HFFc6 (cell line): ENCODE results near the gene ZNF221. TPM values are rescaled to one million over a fixed set of nuclear protein-coding genes. Genes with fewer than 3 reads are reported as not detected.
A peak's percentile ranks its signal among the peaks of the same experiment; 100 is the strongest.

ENCODE experiments used
- DNase-seq: peaks from one replicate; pipeline ENCODE4 v3.0.0-alpha.2; 2018
- H3K27ac Mint-ChIP-seq: 2 replicates; pipeline ENCODE4 v1.8.0; 2020; ENCODE audit warnings: mild to moderate bottlenecking, mixed read lengths
- H3K27me3 Mint-ChIP-seq: 2 replicates; pipeline ENCODE4 v1.8.0; 2021; ENCODE audit warnings: mild to moderate bottlenecking, moderate library complexity, mixed read lengths; ENCODE audit not compliant: insufficient read depth
- H3K36me3 Mint-ChIP-seq: 2 replicates; pipeline ENCODE4 v1.8.0; 2021; ENCODE audit warnings: low read depth, mixed read lengths
- H3K4me1 Mint-ChIP-seq: 2 replicates; pipeline ENCODE4 v1.8.0; 2020; ENCODE audit warnings: low read depth, mixed read lengths
- H3K4me3 Mint-ChIP-seq: 2 replicates; pipeline ENCODE4 v1.8.0; 2020; ENCODE audit warnings: mild to moderate bottlenecking, moderate library complexity, mixed read lengths
- H3K9me3 Mint-ChIP-seq: 2 replicates; pipeline ENCODE4 v1.8.0; 2020; ENCODE audit warnings: mild to moderate bottlenecking, mixed read lengths
- CTCF ChIP-seq: fragments of 200-600 bp; sonication (generic); IDR thresholded peaks from 2 replicates; pipeline ENCODE4 v1.5.0; 2021; ENCODE audit warnings: antibody characterized with exemption, mild to moderate bottlenecking
- long read RNA-seq: library from polyadenylated mRNA; unstranded; transcript quantifications from one replicate; pipeline ENCODE4 v2.0.0, GENCODE V29; 2019
- total RNA-seq, 6 experiments: library from RNA; stranded (reverse); fragmentation: NEBNext Ultra II Directional; extraction: Animal tissue kit (Norgen Biotek cat#: 25700); gene quantifications; 2 replicates in 1 of 6; 3 replicates in 5 of 6; pipeline ENCODE4 v1.2.3, GENCODE V29; 2021

Gene ZNF221
- 1 to 10 TPM; 3.6 to 4.3 (median 4.1) TPM for total RNA-seq
- long read RNA-seq, partial matches to known transcripts: 0 of 1 reads
- long read RNA-seq, other reads (novel, unspliced or antisense): 0 of 1 reads

GRCh38 chr19:43950834-43951645 is at the start of gene ZNF221:
Gene ZNF221, plus strand, starts transcription at chr19:43951228. Its CDS starts 11,499 bp downstream, at chr19:43962727.
- H3K4me1 Mint-ChIP-seq: peaks cover 10% of the 10 kb centered on the region
- H3K9me3 Mint-ChIP-seq: peaks cover 40% of the 10 kb centered on the region
- H3K27me3 Mint-ChIP-seq: peaks cover 3% of the 10 kb centered on the region
- H3K4me3 Mint-ChIP-seq: peak within 1 kb of the TSS; percentile 96
- peaks cover 37% of the 10 kb centered on the region for H3K36me3 Mint-ChIP-seq
- peak; percentile 97 for DNase-seq
- peak; percentile 75 for TF ChIP-seq CTCF
- H3K27ac Mint-ChIP-seq: peak within 1 kb of the TSS; percentile 82

- Mint-ChIP-seq H3K4me1 (peaks cover 27% of the 10 kb centered on the region), H3K27ac (peak overlapping the region; percentile 84), H3K4me3 (peak overlapping the region; percentile 99), H3K27me3 (no peaks in the 10 kb centered on the region), H3K9me3 (peaks cover 30% of the 10 kb centered on the region), H3K36me3 (peaks cover 50% of the 10 kb centered on the region)
- peak; percentile 68 for DNase-seq
- no peak for TF ChIP-seq CTCF
Observed at GRCh38 chr19:43901395-43902390, 49.3 kb upstream of the ZNF221 start.

- TF ChIP-seq CTCF: no peak
- no peak overlapping the region for H3K27ac Mint-ChIP-seq
- H3K36me3 Mint-ChIP-seq: peaks cover 47% of the 10 kb centered on the region
- H3K4me1 Mint-ChIP-seq: peaks cover 27% of the 10 kb centered on the region
- H3K9me3 Mint-ChIP-seq: peaks cover 31% of the 10 kb centered on the region
- no peaks in the 10 kb centered on the region for H3K27me3 Mint-ChIP-seq
- DNase-seq: no peak
- peak overlapping the region; percentile 99 for H3K4me3 Mint-ChIP-seq
Observed at GRCh38 chr19:43902399-43902798, 48.6 kb upstream of the ZNF221 start.

GRCh38 chr19:43905897-43906296 is 45.1 kb upstream of the ZNF221 start:
- peaks cover 38% of the 10 kb centered on the region for H3K9me3 Mint-ChIP-seq
- H3K4me1 Mint-ChIP-seq: peaks cover 16% of the 10 kb centered on the region
- peaks cover 19% of the 10 kb centered on the region for H3K36me3 Mint-ChIP-seq
- no peak overlapping the region for H3K4me3 Mint-ChIP-seq
- H3K27me3 Mint-ChIP-seq: no peaks in the 10 kb centered on the region
- DNase-seq: no peak
- no peak overlapping the region for H3K27ac Mint-ChIP-seq
- TF ChIP-seq CTCF: no peak

GRCh38 chr19:43906774-43907173 is 44.3 kb upstream of the ZNF221 start:
- H3K27ac Mint-ChIP-seq: no peak overlapping the region
- H3K27me3 Mint-ChIP-seq: no peaks in the 10 kb centered on the region
- DNase-seq: no peak
- H3K4me1 Mint-ChIP-seq: peaks cover 7% of the 10 kb centered on the region
- H3K9me3 Mint-ChIP-seq: peaks cover 44% of the 10 kb centered on the region
- no peak overlapping the region for H3K4me3 Mint-ChIP-seq
- peaks cover 24% of the 10 kb centered on the region for H3K36me3 Mint-ChIP-seq
- TF ChIP-seq CTCF: no peak
